ENCODE data around the gene WBP1L. TPM values are rescaled to one million over a fixed set of nuclear protein-coding genes. Genes with fewer than 3 reads are reported as not detected.

Gene WBP1L
- total and polyA plus RNA-seq, 4 donors: 19.1 to 52.3 (median 45.2) TPM

DNA sequence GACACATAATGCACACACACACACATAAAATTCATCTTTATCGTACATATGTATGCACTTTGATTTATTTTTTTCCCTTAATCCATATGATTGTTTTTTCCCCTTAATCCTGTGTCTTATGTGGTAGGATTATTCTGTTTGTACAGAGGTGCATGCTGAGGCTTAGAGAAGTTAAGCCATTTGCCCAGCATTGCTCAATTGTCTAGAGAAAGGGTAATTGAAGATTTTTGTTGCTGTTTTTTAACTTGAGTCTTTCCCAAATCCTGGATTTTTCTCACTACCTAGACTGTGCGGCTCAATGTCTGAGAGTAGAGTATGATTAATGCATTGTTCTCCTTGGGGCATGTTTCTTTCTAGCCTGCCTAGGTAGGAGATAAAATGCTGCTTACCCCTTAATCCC lies 35.0 kb downstream of the WBP1L start:
- no peak for ATAC-seq (ENCODE audit: insufficient read depth, low FRiP score)
- Histone ChIP-seq H3K9me3 (ENCODE audit: control insufficient read depth in 4 of 4, insufficient read depth in 3 of 4, low read length in 3 of 4) (no peaks in the 10 kb centered on the region), H3K4me3 (no peak overlapping the region), H3K4me1 (ENCODE audit: control insufficient read depth in 5 of 5, insufficient read depth in 5 of 5, low read length in 5 of 5) (peaks cover 47 to 68% (median 53%) of the 10 kb centered on the region in 5 donors), H3K27me3 (ENCODE audit: control insufficient read depth in 3 of 3, insufficient read depth in 3 of 3, low read length in 2 of 3) (no peaks in the 10 kb centered on the region), H3K9ac (ENCODE audit: insufficient read depth in 1 of 2, low read length in 2 of 2) (no peak overlapping the region), H3K36me3 (ENCODE audit: control insufficient read depth in 4 of 4, insufficient read depth in 4 of 4, low read length in 4 of 4) (peaks cover 0 to 3% (median 0%) of the 10 kb centered on the region in 4 donors), H3K27ac (ENCODE audit: low read depth in 1 of 2, low read length in 1 of 2) (no peak overlapping the region)
- no peak for DNase-seq
- TF ChIP-seq, protein P1, sequence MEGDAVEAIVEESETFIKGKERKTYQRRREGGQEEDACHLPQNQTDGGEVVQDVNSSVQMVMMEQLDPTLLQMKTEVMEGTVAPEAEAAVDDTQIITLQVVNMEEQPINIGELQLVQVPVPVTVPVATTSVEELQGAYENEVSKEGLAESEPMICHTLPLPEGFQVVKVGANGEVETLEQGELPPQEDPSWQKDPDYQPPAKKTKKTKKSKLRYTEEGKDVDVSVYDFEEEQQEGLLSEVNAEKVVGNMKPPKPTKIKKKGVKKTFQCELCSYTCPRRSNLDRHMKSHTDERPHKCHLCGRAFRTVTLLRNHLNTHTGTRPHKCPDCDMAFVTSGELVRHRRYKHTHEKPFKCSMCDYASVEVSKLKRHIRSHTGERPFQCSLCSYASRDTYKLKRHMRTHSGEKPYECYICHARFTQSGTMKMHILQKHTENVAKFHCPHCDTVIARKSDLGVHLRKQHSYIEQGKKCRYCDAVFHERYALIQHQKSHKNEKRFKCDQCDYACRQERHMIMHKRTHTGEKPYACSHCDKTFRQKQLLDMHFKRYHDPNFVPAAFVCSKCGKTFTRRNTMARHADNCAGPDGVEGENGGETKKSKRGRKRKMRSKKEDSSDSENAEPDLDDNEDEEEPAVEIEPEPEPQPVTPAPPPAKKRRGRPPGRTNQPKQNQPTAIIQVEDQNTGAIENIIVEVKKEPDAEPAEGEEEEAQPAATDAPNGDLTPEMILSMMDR (IDR thresholded peaks at IDR 0.05; ENCODE audit: control extremely low read depth, extremely low read depth): no peak
- 91 to 93% methylated on average over 2 of the region's 2 CpGs for WGBS, 2 donors

DNA sequence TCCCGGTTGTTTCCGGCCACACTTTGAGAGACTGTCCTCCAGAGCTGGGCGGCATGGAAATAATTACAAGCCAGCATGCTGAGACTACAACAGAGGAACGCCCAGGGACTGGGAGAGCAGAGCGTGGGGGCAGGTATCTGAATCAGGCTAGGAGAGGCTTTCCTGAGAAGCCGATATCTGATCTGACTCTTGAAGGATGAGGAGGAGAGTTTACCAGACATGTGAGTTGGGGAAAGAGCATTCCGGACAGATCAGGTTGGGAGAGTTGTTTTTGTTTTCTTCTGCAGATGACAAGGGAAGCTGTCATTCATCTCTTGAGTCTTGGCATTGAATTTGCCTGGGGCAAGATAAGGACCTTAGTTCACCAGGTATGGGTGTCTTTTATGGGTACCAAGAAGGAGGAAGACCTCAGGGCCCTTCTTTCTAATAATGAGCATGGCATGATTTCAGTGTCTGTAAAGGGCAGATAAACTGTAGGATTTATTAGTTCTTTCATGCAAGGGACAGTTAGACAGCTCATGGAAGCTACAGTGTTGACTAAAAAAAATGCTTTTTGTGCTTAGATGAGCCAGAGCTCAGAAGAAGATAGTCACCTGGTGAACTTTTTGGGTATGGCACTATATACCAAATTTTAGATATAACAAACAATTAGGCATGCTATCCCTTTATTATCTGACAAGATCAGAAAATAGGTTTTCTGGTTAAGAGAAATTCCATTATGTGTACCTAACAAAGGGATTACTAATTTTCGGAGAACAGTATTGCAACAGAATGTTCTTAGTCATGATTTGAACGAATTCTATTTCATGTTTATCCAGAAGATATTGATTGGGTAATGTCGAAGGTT lies 36.2 kb downstream of the WBP1L start:
- H3K4me3 ChIP-seq: no peak overlapping the region
- no peak for ATAC-seq (ENCODE audit: insufficient read depth, low FRiP score)

DNA sequence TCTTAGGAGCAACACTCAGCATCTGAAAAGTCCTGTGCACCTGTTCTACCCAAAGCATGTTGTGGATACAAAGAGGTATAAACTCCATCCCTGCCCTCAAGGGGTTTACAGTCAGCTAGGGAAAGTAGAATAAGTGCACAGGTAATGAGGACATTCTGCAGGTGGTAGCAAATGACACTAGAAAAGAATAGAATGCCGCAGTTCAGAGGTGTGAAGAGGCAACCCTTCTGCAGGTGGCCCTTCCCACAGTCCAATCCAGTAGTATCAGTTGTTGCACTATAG lies 36.7 kb downstream of the WBP1L start:
- WGBS, 2 donors: 92 to 100% methylated on average over 1 of the region's 1 CpG
- Histone ChIP-seq H3K9me3 (ENCODE audit: control insufficient read depth in 4 of 4, insufficient read depth in 3 of 4, low read length in 3 of 4) (no peaks in the 10 kb centered on the region), H3K36me3 (ENCODE audit: control insufficient read depth in 4 of 4, insufficient read depth in 4 of 4, low read length in 4 of 4) (peaks cover 0 to 3% (median 0%) of the 10 kb centered on the region in 4 donors), H3K4me1 (ENCODE audit: control insufficient read depth in 5 of 5, insufficient read depth in 5 of 5, low read length in 5 of 5) (peaks cover 46 to 64% (median 48%) of the 10 kb centered on the region in 5 donors), H3K4me3 (no peak overlapping the region), H3K27me3 (ENCODE audit: control insufficient read depth in 3 of 3, insufficient read depth in 3 of 3, low read length in 2 of 3) (no peaks in the 10 kb centered on the region), H3K9ac (ENCODE audit: insufficient read depth in 1 of 2, low read length in 2 of 2) (no peak overlapping the region), H3K27ac (ENCODE audit: low read depth in 1 of 2, low read length in 1 of 2) (peak overlapping the region; percentile 76 to 78)
- DNase-seq (no peak), ATAC-seq (ENCODE audit: insufficient read depth, low FRiP score) (no peak)
- TF ChIP-seq, protein P1 (IDR thresholded peaks at IDR 0.05; ENCODE audit: control extremely low read depth, extremely low read depth): no peak

More for the DNA sequence above, 36.2 kb downstream of the WBP1L start:
- Histone ChIP-seq H3K36me3 (ENCODE audit: control insufficient read depth in 4 of 4, insufficient read depth in 4 of 4, low read length in 4 of 4) (peaks cover 0 to 3% (median 0%) of the 10 kb centered on the region in 4 donors), H3K27ac (ENCODE audit: low read depth in 1 of 2, low read length in 1 of 2) (peak overlapping the region; percentile 55 to 77), H3K4me1 (ENCODE audit: control insufficient read depth in 5 of 5, insufficient read depth in 5 of 5, low read length in 5 of 5) (peaks cover 47 to 68% (median 52%) of the 10 kb centered on the region in 5 donors), H3K9me3 (ENCODE audit: control insufficient read depth in 4 of 4, insufficient read depth in 3 of 4, low read length in 3 of 4) (no peaks in the 10 kb centered on the region), H3K27me3 (ENCODE audit: control insufficient read depth in 3 of 3, insufficient read depth in 3 of 3, low read length in 2 of 3) (no peaks in the 10 kb centered on the region), H3K9ac (ENCODE audit: insufficient read depth in 1 of 2, low read length in 2 of 2) (no peak overlapping the region)
- WGBS, 2 donors: 71 to 79% methylated on average over 10 of the region's 10 CpGs
- no peak for DNase-seq
- TF ChIP-seq, protein P1 (IDR thresholded peaks at IDR 0.05; ENCODE audit: control extremely low read depth, extremely low read depth): no peak

Measured in lung (tissue), 12 donors.